Umbilical cord (tissue), 2 donors: ENCODE data around the gene SLC8A2. TPM values are rescaled to one million over a fixed set of nuclear protein-coding genes. Genes with fewer than 3 reads are reported as not detected.
A peak's percentile ranks its signal among the peaks of the same experiment; 100 is the strongest.

ENCODE experiments used
- DNase-seq: peaks from one replicate; pipeline ENCODE4 v3.0.0-alpha.2; 2015; ENCODE audit warnings: low spot score
- total RNA-seq: library from RNA; depleted of rRNA; stranded (reverse); fragments of >200 nt; gene quantifications from one replicate; pipeline ENCODE4 v1.2.3, GENCODE V29; 2014; ENCODE audit warnings: low replicate concordance; ENCODE audit not compliant: insufficient read depth

SLC8A2 gene
- total RNA-seq, 1 donor from 2014 or later = 4.8 TPM

DNA sequence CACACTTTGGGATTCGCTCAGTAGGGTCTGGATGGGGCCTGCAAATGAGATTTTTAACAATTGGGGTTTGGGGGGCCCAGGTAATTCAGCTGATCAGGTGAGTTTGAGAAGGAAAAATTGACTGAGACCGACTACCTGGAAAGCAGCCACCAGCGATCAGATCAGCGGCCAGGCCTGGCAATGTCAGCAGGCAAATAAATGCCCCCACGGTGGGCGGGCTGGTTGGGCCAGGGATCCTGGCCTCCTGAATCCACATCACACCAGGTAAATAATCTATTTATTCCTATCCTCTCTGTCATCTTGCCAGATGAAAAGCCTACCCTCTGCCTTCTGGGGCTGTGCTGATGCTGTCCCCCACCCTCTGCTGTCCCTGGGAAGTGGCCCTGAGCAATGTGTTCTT, 33.8 kb upstream of the SLC8A2 start:
- no peak for DNase-seq

DNA sequence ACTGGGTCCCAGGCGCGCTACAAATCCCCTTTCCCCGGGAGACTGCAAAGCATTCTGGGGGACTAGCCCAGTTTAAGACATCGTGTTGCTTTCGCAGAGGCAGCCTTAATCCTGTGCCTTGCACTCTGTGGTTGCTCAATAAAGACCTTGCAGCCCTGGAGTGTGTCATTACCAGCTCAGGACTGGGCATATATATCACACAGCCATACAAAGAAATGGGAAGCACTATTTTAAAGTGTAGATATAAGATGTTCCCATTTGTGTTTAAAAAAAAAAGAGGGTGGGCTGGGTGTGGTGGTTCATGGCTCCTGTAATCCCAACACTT, 32.1 kb upstream of the SLC8A2 start:
- peak; percentile 70 for DNase-seq

DNA sequence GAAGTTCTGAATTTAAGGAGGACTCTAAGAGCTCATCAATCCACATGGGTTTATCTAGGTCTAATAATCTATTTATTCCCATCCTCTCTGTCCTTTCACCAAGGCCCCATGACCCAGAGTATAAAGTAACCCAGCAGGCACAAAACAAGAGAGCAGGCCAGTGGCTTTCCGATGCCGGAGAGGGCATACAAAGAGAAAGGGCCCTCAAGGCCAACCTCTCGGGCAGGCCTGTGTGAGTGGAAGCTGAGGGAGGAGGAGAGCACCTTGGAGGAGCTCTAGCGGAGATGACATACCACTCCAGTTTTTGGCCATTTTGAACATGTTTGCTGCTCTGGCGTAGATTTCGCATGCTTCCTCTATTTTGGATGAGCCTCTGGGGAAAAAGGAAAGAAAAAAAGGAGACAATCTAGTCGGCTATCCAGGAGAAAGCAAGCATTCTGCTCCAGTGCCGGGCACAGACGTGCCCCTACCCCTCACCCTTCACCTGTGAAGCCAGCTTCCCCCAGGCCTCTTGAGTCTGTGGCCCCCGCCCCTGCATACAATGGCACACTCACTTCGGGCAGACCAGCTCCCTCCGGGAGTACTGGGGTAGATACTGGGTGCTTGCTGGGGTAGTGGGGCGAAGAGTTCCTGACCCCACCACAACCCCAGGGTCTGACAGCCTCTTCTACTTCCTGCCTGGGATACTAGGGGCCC, 31.6 kb upstream of the SLC8A2 start:
- DNase-seq = no peak

DNA sequence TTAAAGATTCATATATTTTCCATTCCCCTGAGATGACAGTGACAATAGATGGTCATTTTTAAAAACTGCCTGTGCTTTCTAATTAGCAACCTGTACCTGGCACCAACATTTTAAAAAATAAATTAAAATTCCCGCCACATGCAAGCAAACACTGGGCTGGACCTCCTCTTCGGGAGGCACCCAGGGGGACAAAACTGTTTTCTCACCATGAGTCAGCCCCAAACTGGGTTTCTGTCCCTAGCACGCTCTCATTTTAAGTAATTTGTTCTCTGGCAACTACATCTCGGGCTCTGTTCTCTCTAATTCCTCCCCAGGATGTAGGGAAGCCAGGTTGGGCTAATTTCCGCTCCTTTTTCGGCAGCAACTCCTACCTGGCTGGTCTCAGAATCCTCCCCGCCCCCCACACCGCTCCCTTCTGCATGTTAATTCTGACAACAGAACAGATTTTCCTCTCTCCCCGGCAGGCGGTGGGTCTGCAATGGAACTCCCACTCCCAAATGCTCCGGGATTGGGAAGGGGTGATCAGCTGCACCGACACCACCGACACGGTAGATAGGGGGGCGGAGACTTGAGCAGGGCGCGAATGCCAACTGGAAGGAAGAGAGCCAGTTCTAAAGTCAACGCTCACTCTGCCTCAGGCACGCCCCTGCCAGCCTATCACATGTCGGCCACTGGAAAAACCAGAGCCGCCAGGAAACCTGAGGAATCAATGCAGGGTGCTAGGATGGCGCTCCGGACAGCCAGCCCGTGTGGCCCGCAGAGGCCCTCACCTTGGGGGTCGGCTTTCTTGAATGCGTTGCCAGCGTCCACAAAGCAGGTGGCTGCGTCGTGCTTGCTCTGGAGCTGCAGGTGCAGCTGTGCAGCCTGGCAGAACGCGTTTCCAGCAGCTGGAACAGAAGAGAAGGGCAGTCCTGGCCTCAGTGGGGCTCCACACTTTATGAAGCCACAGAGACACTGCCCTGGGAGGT, 28.5 kb upstream of the SLC8A2 start:
- no peak for DNase-seq

DNA sequence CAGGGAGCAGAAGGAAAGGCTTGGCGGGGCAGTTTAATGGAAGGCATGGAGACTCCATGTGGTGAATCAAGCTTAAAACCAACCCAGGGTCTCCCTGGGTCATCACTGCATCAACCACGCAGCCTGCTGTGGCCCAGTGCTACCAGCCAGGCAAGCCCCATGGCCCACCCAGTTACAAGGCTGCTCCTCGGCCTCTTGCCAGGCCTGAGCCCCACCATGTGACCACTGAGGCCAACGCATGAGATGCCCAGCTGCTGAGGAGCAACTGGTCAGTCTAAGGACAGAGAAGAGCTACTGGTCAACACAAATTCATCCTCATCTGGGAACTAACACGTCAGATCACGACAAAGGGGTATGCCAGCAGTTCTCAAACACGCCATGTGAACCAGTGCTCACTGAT, 27.7 kb upstream of the SLC8A2 start:
- no peak for DNase-seq

DNA sequence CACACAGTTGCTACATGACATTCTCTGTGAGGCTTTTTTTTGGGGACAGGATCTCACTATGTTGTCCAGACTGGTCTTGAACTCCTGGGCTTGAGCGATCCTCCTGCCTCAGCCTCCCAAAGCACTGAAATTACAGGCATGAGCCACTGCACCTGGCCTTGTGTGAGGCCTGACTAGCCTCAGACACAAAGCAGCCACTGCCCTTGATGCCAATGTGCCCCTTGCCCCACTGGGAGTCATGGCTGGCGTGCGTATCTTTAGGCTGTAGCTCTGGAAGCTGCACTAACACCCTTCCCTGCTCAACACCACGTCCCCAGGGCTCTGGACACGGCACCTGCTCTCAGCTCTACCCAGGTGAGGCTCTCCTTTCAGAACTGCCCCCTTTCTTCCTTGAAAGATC, 26.9 kb upstream of the SLC8A2 start:
- no peak for DNase-seq

DNA sequence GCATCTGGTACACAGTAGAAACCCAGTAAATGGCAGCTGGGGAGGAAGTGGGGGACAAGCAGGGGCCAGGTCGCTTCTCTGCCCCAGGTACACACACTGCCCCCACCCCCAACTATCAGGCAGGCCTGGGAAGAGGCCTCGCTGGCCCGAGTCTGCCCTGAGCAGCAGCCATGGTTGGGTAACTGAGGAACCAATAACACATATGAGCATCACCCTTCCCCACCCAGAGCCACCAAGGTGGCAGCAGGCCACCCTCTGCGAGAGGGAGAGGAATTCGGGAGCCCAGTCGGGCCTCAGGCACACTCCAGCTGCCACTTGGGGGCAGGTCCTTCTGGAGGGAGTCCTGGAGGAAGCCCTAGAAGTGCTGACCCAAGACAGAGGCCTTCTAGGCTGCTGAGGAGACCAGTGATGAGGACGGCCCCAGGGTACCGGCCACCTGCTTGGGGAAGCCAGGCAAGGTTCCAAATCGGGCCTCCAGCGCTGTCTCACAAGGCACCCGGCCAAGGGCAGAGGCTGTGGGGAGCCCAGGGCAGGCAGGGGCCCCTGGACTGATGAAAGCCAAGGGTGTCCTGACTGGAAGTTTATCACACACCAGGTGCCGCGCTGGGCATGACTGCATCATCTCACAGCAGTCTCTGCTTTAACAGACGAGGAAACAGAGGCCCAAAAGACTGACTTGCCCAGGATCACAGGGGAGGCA, 26.3 kb upstream of the SLC8A2 start:
- DNase-seq = no peak

DNA sequence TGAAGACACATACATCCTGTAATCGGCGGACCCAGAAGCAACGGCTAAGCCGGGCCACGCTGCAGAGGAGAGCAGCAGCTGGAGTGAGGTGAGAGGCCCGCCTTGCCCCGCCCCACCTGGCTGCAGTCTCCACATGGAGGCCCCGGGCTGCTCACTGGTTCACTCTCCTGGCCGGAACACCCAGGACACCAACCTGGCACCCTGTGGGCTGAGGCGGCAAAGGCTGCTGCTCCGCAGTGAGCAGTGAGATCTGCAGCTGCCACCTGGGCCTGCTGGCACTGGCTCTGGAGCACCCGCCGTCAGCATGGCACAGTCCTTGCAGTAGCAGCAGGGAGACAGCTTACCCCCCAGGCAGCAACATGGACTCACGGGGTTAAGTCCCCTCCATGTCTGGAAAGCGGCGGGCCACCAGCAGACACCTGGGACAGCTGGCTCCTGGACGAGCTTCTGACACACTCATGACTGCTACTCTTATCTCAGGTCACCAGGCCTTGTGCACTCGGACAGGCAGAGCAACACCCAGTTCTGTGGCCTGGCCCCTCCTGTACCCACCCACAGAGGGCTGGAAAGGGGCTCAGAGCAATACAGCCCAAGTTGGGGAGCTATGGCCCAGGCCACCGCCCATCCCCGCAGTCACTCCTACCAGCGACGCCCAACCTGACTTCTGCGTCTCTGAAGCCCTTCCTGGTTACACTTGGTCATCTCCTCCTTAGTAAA, 25.5 kb upstream of the SLC8A2 start:
- DNase-seq = no peak

DNA sequence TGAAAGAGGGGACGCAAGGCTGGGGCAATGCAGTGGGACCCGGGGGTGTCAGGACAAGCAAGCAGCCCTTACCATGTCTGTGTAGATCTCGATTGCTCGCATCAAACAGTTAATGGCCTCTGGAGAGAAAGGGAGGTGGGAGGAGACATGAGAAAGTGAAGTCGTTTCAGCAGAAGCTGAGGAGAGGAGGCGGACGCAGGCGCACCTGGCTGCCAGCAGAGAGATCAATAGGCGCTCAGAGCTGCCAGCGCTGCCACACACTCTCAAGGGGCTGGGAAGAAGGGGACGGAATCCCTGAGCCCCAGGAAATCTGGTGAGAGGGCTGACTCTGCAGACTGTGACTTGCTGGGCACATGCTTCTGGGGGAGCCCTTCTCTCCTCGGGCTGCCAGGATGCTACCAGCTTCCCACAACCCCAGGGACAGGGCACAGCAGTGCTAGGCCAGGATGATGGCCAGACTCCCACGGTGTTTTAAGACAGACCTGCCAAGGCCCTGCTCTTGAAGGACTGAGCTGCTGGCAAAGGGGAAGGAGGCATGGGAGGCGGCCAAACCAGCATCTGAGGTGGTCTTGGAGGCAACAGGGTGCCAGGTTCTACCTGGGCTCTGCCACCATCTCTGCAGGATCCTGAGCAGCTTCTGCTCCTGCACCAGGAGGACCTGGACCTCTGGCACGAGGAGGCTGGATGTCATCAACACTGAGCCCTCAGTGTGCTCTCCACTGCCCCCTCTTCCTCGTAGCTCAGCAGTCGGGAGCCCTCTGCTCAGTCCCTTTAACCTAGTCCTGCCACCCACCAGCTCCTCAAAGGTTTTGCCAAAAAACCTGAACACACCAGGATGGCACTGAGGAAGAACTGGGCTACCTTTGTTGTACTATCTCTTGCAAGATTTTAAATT, 24.0 kb upstream of the SLC8A2 start:
- DNase-seq = no peak

DNA sequence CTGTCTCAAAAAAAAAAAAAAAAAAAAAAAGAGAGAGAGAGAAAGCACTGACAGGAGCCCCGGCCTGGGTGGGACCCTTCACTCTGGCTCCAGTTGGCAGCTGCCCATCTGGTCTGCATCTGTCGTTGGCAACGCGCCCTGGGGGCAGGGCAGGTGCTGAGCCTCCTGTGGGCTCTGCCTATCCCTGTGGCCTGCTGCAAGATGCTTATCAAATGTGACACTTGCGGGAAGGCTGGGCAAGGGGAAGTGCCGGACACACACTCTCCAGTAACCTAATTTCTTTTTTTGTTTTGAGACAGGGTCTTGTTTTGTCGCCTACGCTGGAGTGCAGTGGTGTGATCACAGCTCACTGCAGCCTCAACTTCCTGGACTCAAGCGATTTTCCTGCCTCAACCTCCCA, 23.0 kb upstream of the SLC8A2 start:
- no peak for DNase-seq

DNA sequence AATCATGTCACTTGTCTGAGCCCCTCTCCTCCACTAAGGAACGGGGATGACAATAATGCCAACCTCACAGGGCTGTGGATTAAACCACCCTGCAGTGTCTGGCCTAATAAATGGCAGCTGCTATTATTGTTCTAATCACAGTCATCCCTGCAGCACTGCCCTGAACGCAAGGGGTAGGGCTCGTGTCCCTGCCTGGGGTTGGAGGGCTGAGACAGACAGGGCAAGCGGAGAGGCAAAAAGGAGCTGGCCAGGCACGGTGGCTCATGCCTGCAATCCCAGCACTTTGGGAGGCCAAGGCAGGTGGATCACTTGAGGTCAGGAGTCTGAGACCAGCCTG, 22.5 kb upstream of the SLC8A2 start:
- no peak for DNase-seq

DNA sequence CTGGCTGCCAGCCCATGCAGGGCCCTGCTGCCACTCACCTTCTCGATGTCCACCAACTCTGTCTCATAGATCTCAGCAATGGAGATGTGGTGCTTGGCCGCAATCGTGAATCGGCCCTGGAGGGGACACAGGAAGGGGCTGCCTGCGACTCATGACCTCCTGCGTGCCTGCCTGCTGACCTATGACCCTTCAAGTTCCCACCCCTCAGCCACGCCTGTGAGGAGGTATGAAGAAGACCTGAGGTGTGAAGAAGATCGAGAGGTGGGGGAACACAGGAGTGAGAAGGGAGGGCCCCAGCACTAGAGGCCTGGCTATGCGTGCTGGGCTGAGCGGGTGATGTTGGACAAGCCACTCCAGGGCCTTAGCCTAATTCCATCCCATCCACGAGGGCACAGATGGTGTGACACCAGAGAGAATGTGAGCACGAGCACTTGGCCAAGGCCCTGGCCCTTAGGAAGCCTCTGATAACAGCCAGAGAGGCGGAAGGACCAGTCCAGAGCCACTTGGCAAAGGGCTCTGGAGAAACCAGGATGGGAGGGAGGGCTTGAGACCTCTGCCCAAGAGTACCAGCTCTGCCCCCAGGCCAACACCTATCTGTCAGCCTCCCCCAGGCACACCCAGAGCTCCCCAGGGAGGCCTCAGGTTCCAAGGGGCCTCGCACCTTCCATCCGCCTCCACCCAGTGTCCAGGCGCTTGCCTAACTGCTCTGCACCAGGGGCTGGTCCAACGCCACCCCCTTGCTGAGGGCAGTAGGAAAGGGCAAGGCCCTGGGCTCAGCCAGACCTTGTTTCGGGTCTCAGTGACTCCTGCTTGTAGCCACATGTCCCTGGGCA, 21.9 kb upstream of the SLC8A2 start:
- no peak for DNase-seq

DNA sequence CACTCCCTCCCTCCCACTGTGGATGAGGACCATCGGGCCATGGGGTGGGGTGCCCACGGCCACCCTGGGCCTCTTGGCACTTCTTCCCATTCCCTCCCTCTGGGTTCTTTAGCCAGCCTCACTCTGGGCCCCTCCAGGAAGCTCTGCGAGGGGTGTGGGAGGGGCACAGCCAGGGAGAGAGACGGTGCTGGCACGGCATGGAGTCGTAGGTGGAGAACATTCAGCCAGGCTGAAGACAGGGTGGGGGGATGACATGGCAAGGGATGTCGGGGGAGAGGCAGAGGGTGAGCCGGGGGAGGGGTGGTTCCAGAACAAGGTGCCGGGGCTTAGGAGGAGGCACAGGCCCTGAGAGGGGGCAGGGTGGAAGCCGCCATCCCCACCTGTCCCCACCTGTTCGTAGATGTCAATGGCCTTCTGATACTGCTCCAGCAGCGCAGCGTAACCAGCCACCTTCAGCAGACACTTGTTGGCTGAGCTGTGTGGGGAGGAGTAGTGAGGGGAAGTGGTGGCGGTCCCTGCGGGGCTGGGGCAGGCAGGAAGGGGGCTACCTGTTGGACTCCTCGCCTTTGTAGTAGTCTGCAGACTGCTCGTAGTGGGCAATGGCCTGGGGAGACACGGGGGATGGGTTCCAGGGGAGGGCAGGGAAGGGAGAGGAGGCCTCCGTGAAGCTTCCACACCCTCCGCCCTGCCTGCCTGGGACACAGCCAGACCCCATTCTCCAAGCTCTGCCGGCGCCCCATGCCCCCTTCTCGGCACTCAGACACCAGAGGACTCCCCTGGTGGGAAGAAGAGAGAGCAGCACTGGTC, 21.1 kb upstream of the SLC8A2 start:
- no peak for DNase-seq

DNA sequence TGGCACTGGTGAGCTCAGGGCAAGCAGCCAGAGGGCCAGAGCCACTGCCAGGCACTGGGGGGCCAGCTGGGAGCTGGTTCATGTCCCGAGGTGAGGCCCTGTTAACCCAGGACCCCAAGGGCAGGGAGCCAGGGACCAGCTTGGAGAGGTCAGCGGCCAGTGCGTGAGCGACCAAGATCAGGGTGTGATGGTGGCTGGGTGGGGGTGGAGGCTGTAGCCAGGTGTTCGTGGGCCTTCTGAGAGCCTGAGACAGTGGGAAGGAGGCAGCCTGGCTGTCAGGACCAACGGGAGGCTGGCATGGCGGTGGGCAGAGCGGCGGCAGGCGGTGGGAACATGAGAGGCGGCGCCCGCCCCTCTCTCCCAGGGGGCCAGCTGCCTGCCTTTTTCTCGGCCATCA, 20.4 kb upstream of the SLC8A2 start:
- no peak for DNase-seq

DNA sequence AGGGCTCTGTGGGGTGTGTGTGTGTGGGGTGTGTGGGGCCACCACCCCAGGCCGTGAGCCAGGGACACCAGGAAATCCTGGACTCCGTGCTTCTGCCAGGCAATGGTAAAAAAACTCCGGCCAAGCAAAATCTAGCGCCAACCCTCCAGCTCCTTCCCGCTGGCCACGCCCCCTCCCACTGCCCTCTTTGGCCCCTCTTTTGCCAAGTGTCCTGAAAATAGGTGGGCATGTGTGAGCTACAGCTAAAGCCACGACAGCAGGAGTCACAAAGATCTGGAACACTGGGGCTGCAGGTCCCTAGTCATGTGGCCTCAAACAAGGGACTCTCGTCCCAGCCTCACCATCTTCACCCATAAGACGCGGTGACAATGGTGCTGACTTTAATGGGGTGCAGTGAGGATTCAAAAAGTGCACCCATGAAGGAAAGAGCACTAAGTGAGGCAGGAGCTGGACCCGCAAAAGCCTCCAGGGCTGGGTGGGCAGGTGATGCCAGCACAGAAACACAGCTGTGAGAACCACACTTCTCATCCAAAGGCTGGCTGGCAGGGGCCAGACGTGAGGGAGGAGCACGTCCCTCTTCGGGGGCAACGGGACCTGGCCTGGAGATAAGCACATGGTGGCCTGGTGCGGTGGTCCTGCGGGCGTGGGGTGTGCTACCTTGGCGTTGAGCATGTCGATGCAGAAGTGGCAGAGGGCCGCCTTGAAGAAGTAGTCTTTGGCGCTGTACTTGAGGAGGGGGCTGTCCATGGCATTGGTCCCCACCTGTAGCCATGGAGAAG, 19.9 kb upstream of the SLC8A2 start:
- DNase-seq = no peak

DNA sequence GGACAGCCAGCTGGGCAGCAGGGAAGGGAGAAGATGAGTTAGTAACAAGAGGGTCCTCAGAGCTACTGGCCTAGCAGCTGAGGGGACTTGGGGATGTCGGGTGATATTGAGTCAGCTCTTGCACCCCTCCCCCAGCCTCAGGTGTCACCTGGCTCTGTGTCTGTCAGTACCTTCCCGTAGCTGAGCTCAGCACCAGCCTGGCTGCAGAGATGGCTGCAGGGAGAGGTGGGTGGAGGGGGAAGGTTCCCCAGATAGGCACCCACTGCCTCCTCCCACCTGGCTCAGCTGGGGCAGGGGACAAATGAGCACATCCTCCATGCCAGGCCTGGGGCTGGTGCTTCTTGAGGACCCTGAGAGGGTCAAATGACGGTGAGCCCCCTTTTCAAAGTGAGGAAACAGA, 19.2 kb upstream of the SLC8A2 start:
- no peak for DNase-seq

DNA sequence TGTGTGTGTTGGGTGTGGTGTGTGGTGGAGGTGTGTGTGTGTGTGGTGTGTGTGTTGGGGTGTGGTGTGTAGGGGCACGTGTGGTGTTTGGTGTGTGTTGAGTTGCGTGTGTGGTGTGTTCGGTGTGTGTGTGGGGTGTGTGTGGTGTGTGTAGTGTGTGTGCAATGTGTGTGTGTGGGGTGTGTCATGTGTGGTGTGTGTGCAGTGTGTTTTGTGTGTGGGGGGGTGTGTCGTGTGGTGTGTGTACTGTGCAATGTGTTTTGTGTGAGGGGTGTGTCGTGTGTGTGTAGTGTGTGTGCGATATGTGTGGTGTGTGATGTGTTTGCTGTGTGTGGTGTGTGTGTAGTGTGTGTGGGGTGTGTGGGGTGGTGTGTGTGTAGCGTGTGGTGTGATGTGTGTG, 18.3 kb upstream of the SLC8A2 start:
- no peak for DNase-seq
